Breast epithelium (tissue), 4 donors: Measurements from ENCODE around the gene ATG16L1. TPM values are rescaled to one million over a fixed set of nuclear protein-coding genes. Genes with fewer than 3 reads are reported as not detected.

Experiments used
- DNase-seq, 2 donors: peaks; one replicate each; pipeline ENCODE4 v3.0.0-alpha.2; 2019; ENCODE audit warnings: low spot score in 2 of 2
- H3K27ac ChIP-seq, 2 donors: fragments of 200-600 bp; sonication (generic) in 1 of 2; one replicate each; pipeline ENCODE4 v1.5.1; 2016 to 2019; ENCODE audit warnings: mild to moderate bottlenecking in 1 of 2
- H3K27me3 ChIP-seq, 2 donors: fragments of 200-600 bp; sonication (generic) in 1 of 2; one replicate each; pipeline versions ENCODE4 v1.5.1 to v1.6.0; 2017 to 2019; ENCODE audit warnings: control low read depth in 1 of 2, mild to moderate bottlenecking in 1 of 2
- H3K36me3 ChIP-seq: fragments of 200-600 bp; one replicate; pipeline ENCODE4 v1.5.1; 2019
- H3K4me1 ChIP-seq, 2 donors: fragments of 200-600 bp; sonication (generic); one replicate each; pipeline ENCODE4 v1.5.1; 2016 to 2019; ENCODE audit warnings: control low read depth in 1 of 2
- H3K4me3 ChIP-seq, 3 donors: fragments of 200-600 bp; sonication (generic); 1 replicate in 2 of 3; 2 replicates in 1 of 3; pipeline ENCODE4 v1.5.1; 2016 to 2019; ENCODE audit warnings: mild to moderate bottlenecking in 3 of 3, moderate library complexity in 2 of 3
- H3K9me3 ChIP-seq, 2 donors: fragments of 200-600 bp; sonication (generic) in 1 of 2; one replicate each; pipeline ENCODE4 v1.5.1; 2016 to 2019; ENCODE audit warnings: control low read depth in 1 of 2
- CTCF ChIP-seq, 3 donors: fragments of 450-650 bp; IDR thresholded peaks; one replicate each; pipeline ENCODE4 v1.5.1; 2016 to 2017; ENCODE audit warnings: antibody characterized with exemption in 3 of 3, mild to moderate bottlenecking in 3 of 3, moderate library complexity in 3 of 3
- POLR2A ChIP-seq: fragments of 450-650 bp; IDR thresholded peaks from one replicate; pipeline ENCODE4 v1.6.1; 2016; ENCODE audit warnings: antibody characterized with exemption, mild to moderate bottlenecking, moderate library complexity
- POLR2AphosphoS5 ChIP-seq, 3 donors: sonication (generic); formaldehyde crosslinking; IDR thresholded peaks; one replicate each; pipeline ENCODE4 v1.6.1; 2017; ENCODE audit warnings: antibody characterized with exemption in 3 of 3
- intact Hi-C: fragments of 100-400 bp; cut with DNase I; formaldehyde crosslinking; loops from one replicate; pipeline ENCODE4 v1.15.1; 2023; ENCODE audit warnings: low total_unique reads
- total RNA-seq, 3 donors: library from RNA; depleted of rRNA; stranded (reverse); fragments of >200 nt; gene quantifications; one replicate each; pipeline ENCODE4 v1.1.0, GENCODE V29; 2016

The ATG16L1 gene
- total RNA-seq, 3 donors from 2014 or later = 19.5 to 61.9 (median 46.0) TPM

GRCh38 chr2:233211548-233211895 is 40.0 kb upstream of the ATG16L1 start:
- Histone ChIP-seq H3K27ac (peak overlapping the region; percentile 8 to 68), H3K4me1 (peaks cover 0 to 11% of the 10 kb centered on the region in 2 donors), H3K36me3 (no peaks in the 10 kb centered on the region), H3K4me3 (peak overlapping the region in 2 of 3 donors; percentile 44 to 61), H3K9me3 (no peaks in the 10 kb centered on the region), H3K27me3 (no peaks in the 10 kb centered on the region)
- TF ChIP-seq POLR2AphosphoS5 (IDR thresholded peaks at IDR 0.05) = no peak
- no peak for TF ChIP-seq CTCF (IDR thresholded peaks at IDR 0.05)
- no peak for TF ChIP-seq POLR2A
- DNase-seq = no peak
- intact Hi-C loops = no loop called here

DNA sequence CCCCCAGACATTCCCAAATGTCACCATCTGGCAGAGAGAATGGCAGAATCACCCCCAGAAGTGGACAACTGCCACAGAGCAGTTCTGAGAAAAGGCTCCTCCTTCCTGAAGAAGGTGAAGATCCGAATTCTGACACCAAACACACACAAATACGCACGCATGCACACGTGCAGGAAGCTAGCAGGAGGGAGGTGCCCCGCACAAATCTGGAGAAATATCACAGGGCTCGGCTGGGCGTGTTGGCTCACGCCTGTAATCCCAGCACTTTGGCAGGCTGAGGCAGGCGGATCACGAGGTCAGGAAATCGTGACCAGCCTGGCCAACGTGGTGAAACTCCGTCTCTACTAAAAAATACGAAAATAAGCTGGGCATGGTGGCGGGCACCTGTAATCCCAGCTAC is 38.5 kb upstream of the ATG16L1 start:
- Histone ChIP-seq H3K4me3 (no peak overlapping the region), H3K36me3 (no peaks in the 10 kb centered on the region), H3K9me3 (no peaks in the 10 kb centered on the region), H3K27ac (no peak overlapping the region), H3K4me1 (peaks cover 0 to 11% of the 10 kb centered on the region in 2 donors), H3K27me3 (no peaks in the 10 kb centered on the region)
- intact Hi-C loops = no loop called here
- TF ChIP-seq CTCF (IDR thresholded peaks at IDR 0.05) = no peak
- no peak for TF ChIP-seq POLR2A
- TF ChIP-seq POLR2AphosphoS5 (IDR thresholded peaks at IDR 0.05) = no peak
- no peak for DNase-seq

DNA sequence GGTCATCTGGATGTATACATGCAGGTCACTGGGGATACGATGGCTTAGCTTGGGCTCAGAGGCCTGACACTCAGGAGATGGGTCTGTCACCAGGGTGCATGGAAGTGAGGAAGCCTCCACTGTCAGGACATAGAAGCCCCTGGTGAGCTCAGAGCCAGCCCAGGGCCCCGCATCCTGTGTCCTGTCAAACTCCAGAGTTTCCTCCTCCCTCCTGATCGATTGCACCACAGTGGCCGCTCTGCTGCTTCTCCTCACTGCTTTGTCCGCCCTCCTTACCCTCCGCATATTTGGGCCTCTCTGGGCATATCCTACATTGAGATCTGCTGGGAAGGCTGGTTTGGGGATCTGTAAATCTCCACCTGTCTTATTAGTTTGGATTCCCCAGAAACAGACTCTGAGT is 37.5 kb upstream of the ATG16L1 start:
- no peak for DNase-seq
- no peak overlapping the region for H3K4me3 ChIP-seq
- no peak overlapping the region for H3K27ac ChIP-seq
- peaks cover 0 to 11% of the 10 kb centered on the region in 2 donors for H3K4me1 ChIP-seq
- TF ChIP-seq POLR2AphosphoS5 (IDR thresholded peaks at IDR 0.05) (no peak), POLR2A (no peak), CTCF (IDR thresholded peaks at IDR 0.05) (no peak)
- no peaks in the 10 kb centered on the region for H3K9me3 ChIP-seq
- no peaks in the 10 kb centered on the region for H3K27me3 ChIP-seq
- intact Hi-C loops = no loop called here
- no peaks in the 10 kb centered on the region for H3K36me3 ChIP-seq

DNA sequence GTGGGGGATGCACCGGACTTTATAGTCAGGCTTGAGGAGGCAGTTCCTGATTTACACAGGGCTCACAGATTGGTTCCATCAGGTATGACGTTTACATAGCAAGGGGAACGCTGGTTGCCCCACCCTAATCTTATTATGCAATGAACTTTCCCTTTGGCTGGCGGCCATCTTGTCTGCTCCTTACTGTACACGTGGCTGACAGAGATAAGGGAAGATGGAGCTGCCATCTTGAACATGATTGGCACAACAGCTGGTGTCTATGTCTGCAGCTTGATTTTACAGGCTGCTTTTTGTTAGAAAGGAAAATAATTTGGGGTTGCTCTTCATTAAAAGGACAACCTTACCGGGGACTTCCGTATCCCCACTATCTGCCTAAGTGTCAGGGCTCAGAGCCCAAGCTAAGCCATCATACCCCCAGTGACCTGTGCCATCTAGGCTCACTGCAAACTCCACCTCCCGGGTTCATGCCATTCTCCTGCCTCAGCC is 33.5 kb upstream of the ATG16L1 start:
- Histone ChIP-seq H3K4me1 (no peaks in the 10 kb centered on the region), H3K27ac (no peak overlapping the region)
- DNase-seq = no peak

DNA sequence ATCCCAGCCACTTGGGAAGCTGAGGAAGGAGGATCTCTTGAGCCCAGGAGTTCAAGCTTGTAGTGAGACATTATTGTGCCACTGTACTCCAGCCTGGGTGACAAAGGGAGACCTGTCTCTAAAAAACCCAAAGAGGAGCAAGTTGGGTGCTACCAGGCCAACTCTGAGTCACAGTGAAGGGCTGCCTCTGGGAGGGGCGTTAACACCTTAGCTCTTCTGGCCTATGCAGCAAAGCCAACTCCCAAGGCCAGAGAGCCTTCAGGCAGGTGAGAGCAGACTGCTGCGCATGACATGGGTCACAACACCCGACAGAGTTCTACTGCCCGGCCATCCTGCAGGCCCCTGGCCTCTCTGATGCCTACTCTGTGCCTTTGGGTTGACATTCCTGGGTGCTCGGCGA is 32.6 kb upstream of the ATG16L1 start:
- TF ChIP-seq POLR2AphosphoS5 (IDR thresholded peaks at IDR 0.05) = no peak
- TF ChIP-seq CTCF (IDR thresholded peaks at IDR 0.05) = no peak
- TF ChIP-seq POLR2A = no peak
- DNase-seq = no peak
- Histone ChIP-seq H3K9me3 (no peaks in the 10 kb centered on the region), H3K27ac (no peak overlapping the region), H3K36me3 (no peaks in the 10 kb centered on the region), H3K27me3 (no peaks in the 10 kb centered on the region), H3K4me1 (no peaks in the 10 kb centered on the region), H3K4me3 (no peak overlapping the region)
- intact Hi-C loops = no loop called here

More for the DNA sequence above, 33.5 kb upstream of the ATG16L1 start:
- no peaks in the 10 kb centered on the region for H3K27me3 ChIP-seq
- H3K36me3 ChIP-seq = no peaks in the 10 kb centered on the region
- H3K9me3 ChIP-seq = no peaks in the 10 kb centered on the region
- H3K4me3 ChIP-seq = no peak overlapping the region
- no peak for TF ChIP-seq CTCF (IDR thresholded peaks at IDR 0.05)
- no peak for TF ChIP-seq POLR2AphosphoS5 (IDR thresholded peaks at IDR 0.05)
- TF ChIP-seq POLR2A = no peak
- intact Hi-C loops = no loop called here
